Naive thymus-derived CD4-positive, alpha-beta T cell (primary cell): ENCODE results near the gene PEDS1. TPM values are rescaled to one million over a fixed set of nuclear protein-coding genes. Genes with fewer than 3 reads are reported as not detected.

Experiments
- ATAC-seq: fragments of 150-1000 bp; cut with Tn5 transposase; 2 replicates; pipeline ENCODE4 v1.10.0; 2021; ENCODE audit warnings: mild to moderate bottlenecking, moderate library complexity
- CTCF ChIA-PET: fragments of 350-600 bp; sonication (Branson Sonifier 250); formaldehyde crosslinking; loops from one replicate; lab custom pipeline; 2021; ENCODE audit warnings: antibody characterized with exemption; lab: Charles Lee
- POLR2A ChIA-PET: fragments of 350-600 bp; sonication (Branson Sonifier 250); formaldehyde crosslinking; loops from one replicate; lab custom pipeline; 2021; ENCODE audit warnings: antibody characterized with exemption, inconsistent platforms; lab: Charles Lee
- DNase-seq, 9 donors: peaks; one replicate each; pipeline versions ENCODE4 v3.0.0 to v3.0.0-alpha.2; 2020 to 2022; ENCODE audit warnings: mixed read lengths in 1 of 9
- H3K27ac ChIP-seq: one replicate; pipeline ENCODE4 v1.7.0; 2013; ENCODE audit warnings: mild to moderate bottlenecking, low read depth, low read length, moderate library complexity
- H3K27me3 ChIP-seq, 2 donors: one replicate each; pipeline ENCODE4 v1.7.0; 2013; ENCODE audit warnings: low read length in 2 of 2, mild to moderate bottlenecking in 2 of 2, moderate library complexity in 2 of 2; ENCODE audit not compliant: control insufficient read depth in 2 of 2, insufficient read depth in 2 of 2
- H3K36me3 ChIP-seq, 3 experiments: 1 replicate in 2 of 3; 2 replicates in 1 of 3; pipeline ENCODE4 v1.7.0; 2013; ENCODE audit warnings: low read length in 3 of 3, mild to moderate bottlenecking in 3 of 3, moderate library complexity in 1 of 3; ENCODE audit not compliant: insufficient read depth in 3 of 3, control insufficient read depth in 2 of 3
- H3K4me1 ChIP-seq, 2 donors: one replicate each; pipeline ENCODE4 v1.7.0; 2013; ENCODE audit warnings: low read length in 2 of 2, mild to moderate bottlenecking in 2 of 2, moderate library complexity in 1 of 2; ENCODE audit not compliant: control insufficient read depth in 2 of 2, insufficient read depth in 2 of 2
- H3K4me3 ChIP-seq: 2 replicates; pipeline ENCODE4 v1.7.0; 2013; ENCODE audit warnings: mild to moderate bottlenecking, low read length
- H3K9me3 ChIP-seq, 3 experiments: 1 replicate in 2 of 3; 2 replicates in 1 of 3; pipeline ENCODE4 v1.7.0; 2013; ENCODE audit warnings: low read length in 3 of 3; ENCODE audit not compliant: control insufficient read depth in 2 of 3
- H3K27ac Mint-ChIP-seq, 9 donors: one replicate each; pipeline ENCODE4 v1.8.0; 2020 to 2022; ENCODE audit warnings: mixed read lengths in 9 of 9, mild to moderate bottlenecking in 8 of 9, moderate library complexity in 5 of 9, inconsistent platforms in 2 of 9
- H3K27me3 Mint-ChIP-seq, 5 donors: one replicate each; pipeline ENCODE4 v1.8.0; 2021 to 2022; ENCODE audit warnings: mixed read lengths in 5 of 5, mild to moderate bottlenecking in 1 of 5
- H3K36me3 Mint-ChIP-seq, 5 donors: one replicate each; pipeline ENCODE4 v1.8.0; 2020 to 2022; ENCODE audit warnings: mixed read lengths in 5 of 5, mild to moderate bottlenecking in 3 of 5, inconsistent platforms in 1 of 5
- H3K4me1 Mint-ChIP-seq, 7 donors: one replicate each; pipeline ENCODE4 v1.8.0; 2020 to 2022; ENCODE audit warnings: mixed read lengths in 7 of 7, mild to moderate bottlenecking in 3 of 7, inconsistent platforms in 1 of 7
- H3K4me3 Mint-ChIP-seq, 10 donors: one replicate each; pipeline ENCODE4 v1.8.0; 2020 to 2022; ENCODE audit warnings: mild to moderate bottlenecking in 10 of 10, mixed read lengths in 10 of 10, moderate library complexity in 6 of 10, inconsistent platforms in 2 of 10
- H3K9me3 Mint-ChIP-seq, 11 donors: one replicate each; pipeline ENCODE4 v1.8.0; 2020 to 2022; ENCODE audit warnings: mixed read lengths in 11 of 11, mild to moderate bottlenecking in 4 of 11, inconsistent platforms in 1 of 11, moderate library complexity in 1 of 11
- intact Hi-C, 2 donors: fragments of 100-400 bp; cut with micrococcal nuclease; formaldehyde crosslinking; loops; one replicate each; pipeline ENCODE4 v1.15.1; 2023
- polyA plus RNA-seq, 2 donors: library from polyadenylated mRNA; unstranded; fragments of 300-500 nt; fragmentation: Illumina TruSeq; gene quantifications; one replicate each; pipeline ENCODE4 v1.2.3, GENCODE V29; 2021
- total RNA-seq, 6 experiments: library from RNA in 5 of 6; stranded (reverse) in 5 of 6; gene quantifications; 1 replicate in 5 of 6; 2 replicates in 1 of 6; pipeline ENCODE4 v1.2.3 and lab custom pipeline; 2021 to 2026

The PEDS1 gene
- total and polyA plus RNA-seq, 7 experiments from 2014 or later: 16.0 to 29.3 (median 20.8) TPM

- Mint-ChIP-seq H3K4me1 (peaks cover 24 to 40% (median 29%) of the 10 kb centered on the region in 7 donors), H3K27me3 (no peaks in the 10 kb centered on the region), H3K4me3 (peak overlapping the region in 4 of 10 donors; percentile 7 to 93 (median 38)), H3K36me3 (peaks cover 0 to 6% (median 2%) of the 10 kb centered on the region in 5 donors), H3K27ac (peak overlapping the region in 3 of 9 donors; percentile 15 to 79 (median 31)), H3K9me3 (no peaks in the 10 kb centered on the region)
- ATAC-seq (no peak), DNase-seq (no peak)
- ChIA-PET POLR2A (no interaction called here), CTCF (no interaction called here)
- Histone ChIP-seq H3K27ac (no peak overlapping the region), H3K4me1 (peaks cover 11 to 21% of the 10 kb centered on the region in 2 donors), H3K27me3 (no peaks in the 10 kb centered on the region), H3K36me3 (no peaks in the 10 kb centered on the region), H3K9me3 (no peaks in the 10 kb centered on the region), H3K4me3 (no peak overlapping the region)
- intact Hi-C loops: loop anchor here in 1 of 2 donors (5.0 kb wide), 2 partner anchors 382 to 598 kb away; partner anchors contain the start of gene SLC9A8
Measured at GRCh38 chr20:50194422-50194830, 40.9 kb upstream of the PEDS1 start.

DNA sequence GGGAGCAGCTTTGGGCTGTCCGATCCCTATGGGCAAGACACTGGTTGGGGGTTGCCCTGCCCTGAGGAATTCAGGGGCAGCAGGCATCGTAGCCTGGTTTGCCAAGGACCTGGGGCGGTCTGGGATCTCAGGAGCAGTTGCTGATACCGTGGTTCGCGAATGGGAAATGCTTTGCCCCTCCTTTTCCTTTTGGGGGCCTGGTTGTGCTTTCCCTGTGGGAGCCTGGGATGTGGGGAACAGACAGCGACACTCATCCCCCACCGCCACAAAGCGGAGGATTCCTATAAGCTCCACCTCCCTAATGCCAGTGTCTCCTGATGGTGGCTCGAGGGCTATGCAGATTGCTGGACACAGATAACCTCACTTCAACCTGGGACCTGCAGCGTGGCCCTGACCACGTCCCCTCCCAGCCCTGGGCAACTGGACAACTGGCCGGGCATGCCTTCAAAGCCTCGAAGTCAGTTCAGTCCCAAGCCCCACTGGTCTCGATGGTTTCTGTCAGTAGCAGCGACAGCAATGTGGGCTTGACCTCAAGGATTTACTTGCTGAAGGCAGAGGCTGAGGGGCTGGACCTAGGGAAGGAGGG is 40.4 kb upstream of the PEDS1 start:
- H3K27me3 Mint-ChIP-seq: no peaks in the 10 kb centered on the region
- ATAC-seq (no peak), DNase-seq (no peak)
- Histone ChIP-seq H3K9me3 (no peaks in the 10 kb centered on the region), H3K4me3 (no peak overlapping the region), H3K36me3 (no peaks in the 10 kb centered on the region), H3K27ac (no peak overlapping the region), H3K4me1 (peaks cover 11 to 21% of the 10 kb centered on the region in 2 donors), H3K27me3 (no peaks in the 10 kb centered on the region)
- H3K4me3 Mint-ChIP-seq: peak overlapping the region; percentile 21 to 98 (median 93)
- peak overlapping the region in 7 of 9 donors; percentile 31 to 97 (median 95) for H3K27ac Mint-ChIP-seq
- H3K36me3 Mint-ChIP-seq: peaks cover 0 to 6% (median 0%) of the 10 kb centered on the region in 5 donors
- H3K4me1 Mint-ChIP-seq: peaks cover 24 to 39% (median 29%) of the 10 kb centered on the region in 7 donors
- H3K9me3 Mint-ChIP-seq: no peaks in the 10 kb centered on the region
- CTCF ChIA-PET: no interaction called here
- intact Hi-C loops: loop anchor here in 1 of 2 donors (5.0 kb wide), 2 partner anchors 382 to 598 kb away; partner anchors contain the start of gene SLC9A8
- POLR2A ChIA-PET: interaction anchor here (0.7 to 1.2 kb wide), 3 partner anchors 78 to 546 kb away, joined by 3 to 4 read pairs (median 3); no protein-coding TSS in a partner anchor

DNA sequence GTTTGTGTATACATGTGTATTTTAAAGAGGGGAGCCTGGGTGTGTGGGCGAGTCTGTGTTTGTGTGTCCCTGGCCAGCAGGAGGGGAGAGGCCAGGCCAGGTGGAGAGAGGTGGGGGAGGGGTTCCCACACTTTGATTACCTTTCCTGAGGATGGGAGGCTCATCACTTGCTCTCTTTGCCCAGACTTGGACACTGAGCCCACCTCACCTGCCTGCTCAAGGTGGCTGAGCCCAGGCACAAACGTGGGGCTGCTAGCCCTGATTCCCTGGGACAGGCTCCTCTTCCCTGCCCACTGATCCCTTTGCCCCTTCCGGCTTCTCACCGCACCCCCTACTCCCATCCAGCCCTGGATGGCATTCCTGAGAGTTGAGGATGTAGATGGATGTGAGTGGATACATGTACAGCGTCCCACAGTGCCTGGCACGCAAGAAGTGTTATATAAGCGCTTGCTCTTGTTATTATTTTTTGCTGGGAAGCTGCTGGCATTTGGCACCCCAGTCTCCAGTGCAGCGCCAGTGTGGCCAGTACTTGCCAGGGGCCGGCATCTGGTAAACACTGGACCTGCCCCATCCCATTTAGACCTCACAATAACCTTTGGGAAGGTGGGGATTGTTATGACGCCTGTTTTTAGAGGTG is 39.8 kb upstream of the PEDS1 start:
- H3K9me3 Mint-ChIP-seq: no peaks in the 10 kb centered on the region
- Histone ChIP-seq H3K9me3 (no peaks in the 10 kb centered on the region), H3K27ac (peak overlapping the region; percentile 77), H3K36me3 (no peaks in the 10 kb centered on the region), H3K4me3 (peak overlapping the region; percentile 51), H3K4me1 (peaks cover 11 to 21% of the 10 kb centered on the region in 2 donors), H3K27me3 (no peaks in the 10 kb centered on the region)
- peaks cover 0 to 6% (median 0%) of the 10 kb centered on the region in 5 donors for H3K36me3 Mint-ChIP-seq
- H3K4me1 Mint-ChIP-seq: peaks cover 24 to 43% (median 29%) of the 10 kb centered on the region in 7 donors
- ATAC-seq (no peak), DNase-seq (no peak)
- ChIA-PET POLR2A (interaction anchor here (0.7 to 1.2 kb wide), 3 partner anchors 77 to 546 kb away, joined by 3 to 4 read pairs (median 3); no protein-coding TSS in a partner anchor), CTCF (no interaction called here)
- peak overlapping the region; percentile 91 to 98 (median 94) for H3K4me3 Mint-ChIP-seq
- H3K27ac Mint-ChIP-seq: peak overlapping the region; percentile 31 to 97 (median 96)
- intact Hi-C loops: loop anchor here in 1 of 2 donors (5.0 kb wide), 2 partner anchors 381 to 599 kb away; partner anchors contain the start of gene SLC9A8
- H3K27me3 Mint-ChIP-seq: no peaks in the 10 kb centered on the region

DNA sequence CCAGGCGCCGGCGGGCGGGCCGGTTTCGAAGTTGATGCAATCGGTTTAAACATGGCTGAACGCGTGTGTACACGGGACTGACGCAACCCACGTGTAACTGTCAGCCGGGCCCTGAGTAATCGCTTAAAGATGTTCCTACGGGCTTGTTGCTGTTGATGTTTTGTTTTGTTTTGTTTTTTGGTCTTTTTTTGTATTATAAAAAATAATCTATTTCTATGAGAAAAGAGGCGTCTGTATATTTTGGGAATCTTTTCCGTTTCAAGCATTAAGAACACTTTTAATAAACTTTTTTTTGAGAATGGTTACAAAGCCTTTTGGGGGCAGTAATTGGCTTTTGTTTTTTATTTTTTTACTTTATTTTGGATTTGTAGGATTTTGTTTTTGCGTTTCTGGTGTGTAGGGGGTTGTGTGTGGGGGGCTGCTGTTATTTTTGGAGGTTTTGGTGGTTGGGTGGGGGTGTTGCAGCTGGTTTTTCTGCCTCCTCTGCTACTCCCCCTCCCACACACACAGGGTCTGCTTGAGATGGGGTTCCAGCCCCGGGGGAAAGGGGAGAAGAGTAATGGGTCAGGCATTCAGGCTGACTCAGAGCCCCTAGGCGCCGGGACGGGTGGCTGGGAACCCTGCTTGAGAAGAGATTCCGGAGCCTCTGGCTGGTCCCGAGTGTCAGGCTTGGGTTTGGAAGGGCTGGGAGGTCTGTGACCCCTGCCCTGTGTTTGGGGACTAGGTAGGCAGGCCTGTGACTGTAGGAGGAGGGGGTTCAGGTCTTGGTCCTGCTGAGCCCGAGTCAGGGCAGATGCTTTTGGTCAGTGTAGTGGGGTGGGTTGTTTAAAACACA is 39.1 kb upstream of the PEDS1 start:
- H3K4me3 ChIP-seq: peak overlapping the region; percentile 51
- POLR2A ChIA-PET: interaction anchor here (1.0 to 2.4 kb wide), 6 partner anchors 9 to 273 kb away, joined by 3 to 9 read pairs (median 5); partner anchors contain the start of gene PEDS1
- no peaks in the 10 kb centered on the region for H3K9me3 Mint-ChIP-seq

DNA sequence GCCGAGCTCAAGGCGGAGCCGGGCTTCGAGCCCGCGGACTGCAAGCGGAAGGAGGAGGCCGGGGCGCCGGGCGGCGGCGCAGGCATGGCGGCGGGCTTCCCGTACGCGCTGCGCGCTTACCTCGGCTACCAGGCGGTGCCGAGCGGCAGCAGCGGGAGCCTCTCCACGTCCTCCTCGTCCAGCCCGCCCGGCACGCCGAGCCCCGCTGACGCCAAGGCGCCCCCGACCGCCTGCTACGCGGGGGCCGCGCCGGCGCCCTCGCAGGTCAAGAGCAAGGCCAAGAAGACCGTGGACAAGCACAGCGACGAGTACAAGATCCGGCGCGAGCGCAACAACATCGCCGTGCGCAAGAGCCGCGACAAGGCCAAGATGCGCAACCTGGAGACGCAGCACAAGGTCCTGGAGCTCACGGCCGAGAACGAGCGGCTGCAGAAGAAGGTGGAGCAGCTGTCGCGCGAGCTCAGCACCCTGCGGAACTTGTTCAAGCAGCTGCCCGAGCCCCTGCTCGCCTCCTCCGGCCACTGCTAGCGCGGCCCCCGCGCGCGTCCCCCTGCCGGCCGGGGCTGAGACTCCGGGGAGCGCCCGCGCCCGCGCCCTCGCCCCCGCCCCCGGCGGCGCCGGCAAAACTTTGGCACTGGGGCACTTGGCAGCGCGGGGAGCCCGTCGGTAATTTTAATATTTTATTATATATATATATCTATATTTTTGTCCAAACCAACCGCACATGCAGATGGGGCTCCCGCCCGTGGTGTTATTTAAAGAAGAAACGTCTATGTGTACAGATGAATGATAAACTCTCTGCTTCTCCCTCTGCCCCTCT is 38.2 kb upstream of the PEDS1 start:
- Mint-ChIP-seq H3K9me3 (no peaks in the 10 kb centered on the region), H3K36me3 (peaks cover 0 to 6% (median 0%) of the 10 kb centered on the region in 5 donors), H3K27ac (peak overlapping the region; percentile 91 to 97 (median 96)), H3K4me3 (peak overlapping the region; percentile 91 to 98 (median 94)), H3K27me3 (no peaks in the 10 kb centered on the region), H3K4me1 (peaks cover 24 to 45% (median 29%) of the 10 kb centered on the region in 7 donors)
- Histone ChIP-seq H3K27me3 (no peaks in the 10 kb centered on the region), H3K4me3 (peak overlapping the region; percentile 79), H3K9me3 (no peaks in the 10 kb centered on the region), H3K36me3 (no peaks in the 10 kb centered on the region), H3K27ac (peak overlapping the region; percentile 77), H3K4me1 (peaks cover 11 to 21% of the 10 kb centered on the region in 2 donors)
- ATAC-seq: peak; percentile 27
- peak; percentile 49 to 76 (median 71) for DNase-seq
- ChIA-PET CTCF (interaction anchor here (0.7 to 2.4 kb wide), 6 partner anchors 9 to 386 kb away, joined by 3 to 8 read pairs (median 3); no protein-coding TSS in a partner anchor), POLR2A (interaction anchor here (0.6 to 2.4 kb wide), 14 partner anchors 9 to 320 kb away, joined by 3 to 9 read pairs (median 4); partner anchors contain the start of genes PEDS1, PTPN1 and UBE2V1)
- intact Hi-C loops: loop anchor here (1.0 to 5.0 kb wide), 6 partner anchors 148 to 601 kb away; partner anchors contain the start of genes PTPN1 (in 1 of the 2), RNF114 (in 1 of the 2) and SLC9A8 (in 1 of the 2)

More for the DNA sequence above, 39.1 kb upstream of the PEDS1 start:
- Mint-ChIP-seq H3K4me3 (peak overlapping the region; percentile 91 to 98 (median 94)), H3K4me1 (peaks cover 24 to 45% (median 30%) of the 10 kb centered on the region in 7 donors), H3K36me3 (peaks cover 0 to 6% (median 0%) of the 10 kb centered on the region in 5 donors), H3K27ac (peak overlapping the region; percentile 91 to 97 (median 96)), H3K27me3 (no peaks in the 10 kb centered on the region)
- H3K36me3 ChIP-seq: no peaks in the 10 kb centered on the region
- no peaks in the 10 kb centered on the region for H3K27me3 ChIP-seq
- no peaks in the 10 kb centered on the region for H3K9me3 ChIP-seq
- peaks cover 11 to 21% of the 10 kb centered on the region in 2 donors for H3K4me1 ChIP-seq
- CTCF ChIA-PET: interaction anchor here (1.3 to 2.4 kb wide), 2 partner anchors 272 to 385 kb away, joined by 3 to 8 read pairs; no protein-coding TSS in a partner anchor
- intact Hi-C loops: loop anchor here in 1 of 2 donors (5.0 kb wide), 2 partner anchors 380 to 600 kb away; partner anchors contain the start of gene SLC9A8
- H3K27ac ChIP-seq: peak overlapping the region; percentile 77
- peak; percentile 50 for ATAC-seq
- DNase-seq: peak; percentile 49 to 84 (median 70)
